ENCODE measurements around the gene WDR48. TPM values are rescaled to one million over a fixed set of nuclear protein-coding genes. Genes with fewer than 3 reads are reported as not detected.

The WDR48 gene
- total RNA-seq, 1 donor from 2014 or later = 58.4 TPM

GRCh38 chr3:39121621-39122020 lies 69.8 kb downstream of the WDR48 start:
- DNase-seq (ENCODE audit: low spot score) = no peak

GRCh38 chr3:39122813-39123212 lies 71.0 kb downstream of the WDR48 start:
- DNase-seq (ENCODE audit: low spot score) = no peak

- DNase-seq (ENCODE audit: low spot score) = peak; percentile 62
Measured at GRCh38 chr3:39124876-39125840, 73.3 kb downstream of the WDR48 start.

- DNase-seq (ENCODE audit: low spot score) = no peak
Measured at GRCh38 chr3:39125841-39126500, 74.2 kb downstream of the WDR48 start.

- no peak for DNase-seq (ENCODE audit: low spot score)
Measured at GRCh38 chr3:39126532-39127071, 74.8 kb downstream of the WDR48 start.

- DNase-seq (ENCODE audit: low spot score) = no peak
Measured at GRCh38 chr3:39127269-39127907, 75.6 kb downstream of the WDR48 start.

- no peak for DNase-seq (ENCODE audit: low spot score)
Measured at GRCh38 chr3:39127908-39128304, 76.1 kb downstream of the WDR48 start.

- DNase-seq (ENCODE audit: low spot score) = no peak
Measured at GRCh38 chr3:39128951-39129350, 77.1 kb downstream of the WDR48 start.

- no peak for DNase-seq (ENCODE audit: low spot score)
Measured at GRCh38 chr3:39130026-39130425, 78.2 kb downstream of the WDR48 start.

GRCh38 chr3:39130693-39131265 lies 79.0 kb downstream of the WDR48 start:
- no peak for DNase-seq (ENCODE audit: low spot score)

GRCh38 chr3:39132096-39133092 lies 80.6 kb downstream of the WDR48 start:
- DNase-seq (ENCODE audit: low spot score) = no peak

- DNase-seq (ENCODE audit: low spot score) = no peak
Measured at GRCh38 chr3:39133093-39133490, 81.3 kb downstream of the WDR48 start.

GRCh38 chr3:39133822-39134221 lies 82.0 kb downstream of the WDR48 start:
- no peak for DNase-seq (ENCODE audit: low spot score)

GRCh38 chr3:39134305-39134704 lies 82.5 kb downstream of the WDR48 start:
- DNase-seq (ENCODE audit: low spot score) = no peak

- no peak for DNase-seq (ENCODE audit: low spot score)
Measured at GRCh38 chr3:39135170-39135805, 83.5 kb downstream of the WDR48 start.

- no peak for DNase-seq (ENCODE audit: low spot score)
Measured at GRCh38 chr3:39136533-39137434, 85.0 kb downstream of the WDR48 start.

- no peak for DNase-seq (ENCODE audit: low spot score)
Measured at GRCh38 chr3:39137435-39137936, 85.7 kb downstream of the WDR48 start.

- DNase-seq (ENCODE audit: low spot score) = no peak
Measured at GRCh38 chr3:39137991-39138803, 86.4 kb downstream of the WDR48 start.

Measured in ureter (tissue), 1 donor.